ENCODE data around the gene WIPF3. TPM values are rescaled to one million over a fixed set of nuclear protein-coding genes. Genes with fewer than 3 reads are reported as not detected.
A peak's percentile ranks its signal among the peaks of the same experiment; 100 is the strongest.

The WIPF3 gene
- total RNA-seq, 1 experiment from 2014 or later = 0.26 TPM

- Histone ChIP-seq H3K79me2 (ENCODE audit: low read depth) (no peaks in the 10 kb centered on the region), H3K27me3 (ENCODE audit: insufficient read depth, low read depth) (no peaks in the 10 kb centered on the region), H3K36me3 (ENCODE audit: low read depth) (peaks cover 28% of the 10 kb centered on the region; the same call in 1 of the 2 replicates), H3F3A (ENCODE audit: insufficient read depth, low read depth) (no peaks in the 10 kb centered on the region; the same call in 1 of the 2 replicates), H2AFZ (no peak overlapping the region), H3K4me3 (no peak overlapping the region), H3K4me1 (replicated peaks; ENCODE audit: insufficient read depth) (peaks cover 12% of the 10 kb centered on the region), H4K20me1 (ENCODE audit: insufficient read depth) (no peaks in the 10 kb centered on the region), H3K9me2 (ENCODE audit: insufficient read depth) (no peaks in the 10 kb centered on the region), H3K27ac (no peak overlapping the region), H3K9me3 (ENCODE audit: insufficient read depth, low read depth) (no peaks in the 10 kb centered on the region), H3K4me2 (no peak overlapping the region)
- ChIA-PET POLR2A (ENCODE audit: unreplicated experiment) (no interaction called here), CTCF (no interaction called here)
- peak in 1 of 2 experiments; percentile 57 for DNase-seq
- intact Hi-C loops (cut with micrococcal nuclease; ENCODE audit: unreplicated experiment) = loop anchor here (5.0 kb wide), 1 partner anchor 125 kb away; no protein-coding TSS in a partner anchor
- no TSS peak for BruUV-seq (replicated peaks)
- no peak for TF ChIP-seq CTCF (conservative IDR thresholded peaks at IDR 0.05)
- no peak for TF ChIP-seq EZH2 (IDR thresholded peaks at IDR 0.05; ENCODE audit: low read depth)
These were observed 130.8 kb downstream of the WIPF3 start for GRCh38 chr7:29937132-29937531.

GRCh38 chr7:29940199-29940598, 133.9 kb downstream of the WIPF3 start:
- Histone ChIP-seq H2AFZ (no peak overlapping the region), H3K9me2 (ENCODE audit: insufficient read depth) (no peaks in the 10 kb centered on the region), H4K20me1 (ENCODE audit: insufficient read depth) (no peaks in the 10 kb centered on the region), H3K9me3 (ENCODE audit: insufficient read depth, low read depth) (no peaks in the 10 kb centered on the region), H3K4me1 (replicated peaks; ENCODE audit: insufficient read depth) (peaks cover 8% of the 10 kb centered on the region), H3K79me2 (ENCODE audit: low read depth) (no peaks in the 10 kb centered on the region), H3K4me2 (no peak overlapping the region), H3F3A (ENCODE audit: insufficient read depth, low read depth) (no peaks in the 10 kb centered on the region; the same call in 1 of the 2 replicates), H3K4me3 (no peak overlapping the region), H3K27ac (no peak overlapping the region), H3K27me3 (ENCODE audit: insufficient read depth, low read depth) (no peaks in the 10 kb centered on the region), H3K36me3 (ENCODE audit: low read depth) (peaks cover 23% of the 10 kb centered on the region; the same call in 1 of the 2 replicates)
- DNase-seq = no peak
- TF ChIP-seq EZH2 (IDR thresholded peaks at IDR 0.05; ENCODE audit: low read depth) (no peak), CTCF (conservative IDR thresholded peaks at IDR 0.05) (no peak)
- BruUV-seq (replicated peaks) = no TSS peak
- ChIA-PET CTCF (no interaction called here), POLR2A (ENCODE audit: unreplicated experiment) (no interaction called here)
- intact Hi-C loops (cut with micrococcal nuclease; ENCODE audit: unreplicated experiment) = no loop called here

- no peaks in the 10 kb centered on the region for H3K4me1 ChIP-seq (replicated peaks; ENCODE audit: insufficient read depth)
- H3K79me2 ChIP-seq (ENCODE audit: low read depth) = no peaks in the 10 kb centered on the region
- H4K20me1 ChIP-seq (ENCODE audit: insufficient read depth) = no peaks in the 10 kb centered on the region
- no peak overlapping the region for H2AFZ ChIP-seq
- no peaks in the 10 kb centered on the region for H3K9me2 ChIP-seq (ENCODE audit: insufficient read depth)
- H3K27ac ChIP-seq = no peak overlapping the region
- DNase-seq = no peak
- H3K27me3 ChIP-seq (ENCODE audit: insufficient read depth, low read depth) = no peaks in the 10 kb centered on the region
- no TSS peak for BruUV-seq (replicated peaks)
- CTCF ChIA-PET = interaction anchor here (0.5 kb wide), 1 partner anchor 116 kb away, joined by 4 read pairs; no protein-coding TSS in a partner anchor
- H3K9me3 ChIP-seq (ENCODE audit: insufficient read depth, low read depth) = no peaks in the 10 kb centered on the region
- intact Hi-C loops (cut with micrococcal nuclease; ENCODE audit: unreplicated experiment) = no loop called here
- no peaks in the 10 kb centered on the region for H3F3A ChIP-seq (ENCODE audit: insufficient read depth, low read depth)
- POLR2A ChIA-PET (ENCODE audit: unreplicated experiment) = no interaction called here
- peaks cover 9% of the 10 kb centered on the region; the same call in 1 of the 2 replicates for H3K36me3 ChIP-seq (ENCODE audit: low read depth)
- no peak overlapping the region for H3K4me3 ChIP-seq
- TF ChIP-seq CTCF (conservative IDR thresholded peaks at IDR 0.05) = no peak
- TF ChIP-seq EZH2 (IDR thresholded peaks at IDR 0.05; ENCODE audit: low read depth) = no peak
- H3K4me2 ChIP-seq = no peak overlapping the region
These were observed 139.0 kb downstream of the WIPF3 start for GRCh38 chr7:29945259-29945809.
